Left renal pelvis (tissue), 4 donors: Measurements from ENCODE around the gene MRPL19. TPM values are rescaled to one million over a fixed set of nuclear protein-coding genes. Genes with fewer than 3 reads are reported as not detected.
"Not testable (repeated sequence)": the region's sequence is repeated elsewhere in the genome, so short reads cannot be mapped to it uniquely, and the experiment has no call there.

Experiments used
- DNase-seq, 4 donors: peaks; one replicate each; pipeline ENCODE4 v3.0.0-alpha.2; 2013; ENCODE audit warnings: low read depth in 4 of 4, low spot score in 3 of 4
- polyA plus RNA-seq, 4 donors: library from polyadenylated mRNA; unstranded; fragments of 120-200 nt; gene quantifications; one replicate each; pipeline ENCODE4 v1.2.1, GENCODE V29; 2013; ENCODE audit not compliant: insufficient read length in 4 of 4

MRPL19 gene
- polyA plus RNA-seq, 4 donors, result 44.6 to 76.9 (median 72.3) TPM

GRCh38 chr2:75656563-75656962 lies 10.0 kb downstream of the MRPL19 start:
- DNase-seq, result no peak

- no peak for DNase-seq
These were observed 11.2 kb downstream of the MRPL19 start for GRCh38 chr2:75657798-75658197.

- DNase-seq, result no peak
These were observed 20.3 kb downstream of the MRPL19 start for GRCh38 chr2:75666911-75667310.

- DNase-seq, result peak in 1 of 4 donors; percentile 32
These were observed 21.3 kb downstream of the MRPL19 start for GRCh38 chr2:75667884-75668283.

- DNase-seq, result not testable (repeated sequence)
These were observed 28.8 kb downstream of the MRPL19 start for GRCh38 chr2:75675423-75675822.

GRCh38 chr2:75675908-75676307 lies 29.3 kb downstream of the MRPL19 start:
- no peak for DNase-seq

- no peak for DNase-seq
These were observed 29.9 kb downstream of the MRPL19 start for GRCh38 chr2:75676464-75676863.

GRCh38 chr2:75679556-75679955 lies 33.0 kb downstream of the MRPL19 start:
- DNase-seq, result no peak

- no peak for DNase-seq
These were observed 33.8 kb downstream of the MRPL19 start for GRCh38 chr2:75680402-75680801.

- not testable (repeated sequence) for DNase-seq
These were observed 36.8 kb downstream of the MRPL19 start for GRCh38 chr2:75683430-75683829.

- no peak for DNase-seq
These were observed 41.6 kb downstream of the MRPL19 start for GRCh38 chr2:75688196-75688595.

GRCh38 chr2:75698918-75699317 lies 52.3 kb downstream of the MRPL19 start:
- no peak for DNase-seq

- DNase-seq, result no peak
These were observed 56.0 kb downstream of the MRPL19 start for GRCh38 chr2:75702593-75702992.

- DNase-seq, result no peak
These were observed 57.2 kb downstream of the MRPL19 start for GRCh38 chr2:75703589-75704287.

GRCh38 chr2:75705921-75706320 lies 59.3 kb downstream of the MRPL19 start:
- DNase-seq, result no peak

- no peak for DNase-seq
These were observed 61.3 kb downstream of the MRPL19 start for GRCh38 chr2:75707901-75708300.

GRCh38 chr2:75709297-75709696 lies 62.7 kb downstream of the MRPL19 start:
- DNase-seq, result no peak

GRCh38 chr2:75710220-75710576 lies 63.6 kb downstream of the MRPL19 start:
- DNase-seq, result peak in 1 of 4 donors; percentile 28

- peak; percentile 70 to 74 (median 71) for DNase-seq
These were observed 64.1 kb downstream of the MRPL19 start, which contains the start of gene GCFC2 for GRCh38 chr2:75710577-75711253. TSS of gene GCFC2 (minus strand) at chr2:75710915. CDS start at chr2:75710855, 60 bp downstream.

GRCh38 chr2:75711590-75711989 lies 65.0 kb downstream of the MRPL19 start:
- not testable (repeated sequence) for DNase-seq

GRCh38 chr2:75716406-75716805 lies 69.8 kb downstream of the MRPL19 start:
- DNase-seq, result no peak

- DNase-seq, result no peak
These were observed 73.0 kb downstream of the MRPL19 start for GRCh38 chr2:75719616-75720015.
